Liver (tissue), 9 donors: ENCODE measurements around the gene C16orf92. TPM values are rescaled to one million over a fixed set of nuclear protein-coding genes. Genes with fewer than 3 reads are reported as not detected.

Source experiments
- DNase-seq: peaks from one replicate; pipeline ENCODE4 v3.0.0-alpha.2; 2017; ENCODE audit warnings: low spot score
- H3K27ac ChIP-seq, 2 donors: one replicate each; pipeline ENCODE4 v1.7.0; 2013; ENCODE audit warnings: inconsistent platforms in 2 of 2, low read length in 2 of 2, control low read depth in 1 of 2, low read depth in 1 of 2, mild to moderate bottlenecking in 1 of 2
- H3K27me3 ChIP-seq, 4 donors: one replicate each; pipeline versions ENCODE4 v1.6.1 to v1.7.0; 2013; ENCODE audit warnings: low read length in 3 of 4, inconsistent platforms in 1 of 4, mild to moderate bottlenecking in 1 of 4, moderate library complexity in 1 of 4; ENCODE audit not compliant: control insufficient read depth in 4 of 4, insufficient read depth in 4 of 4
- H3K36me3 ChIP-seq, 4 donors: one replicate each; pipeline versions ENCODE4 v1.6.1 to v1.7.0; 2013; ENCODE audit warnings: low read length in 3 of 4, mild to moderate bottlenecking in 3 of 4, low read depth in 1 of 4, moderate library complexity in 1 of 4; ENCODE audit not compliant: control insufficient read depth in 4 of 4, insufficient read depth in 3 of 4
- H3K4me1 ChIP-seq, 4 donors: one replicate each; pipeline versions ENCODE4 v1.6.1 to v1.7.0; 2013; ENCODE audit warnings: low read length in 3 of 4, mild to moderate bottlenecking in 3 of 4, moderate library complexity in 1 of 4; ENCODE audit not compliant: control insufficient read depth in 4 of 4, insufficient read depth in 4 of 4
- H3K4me3 ChIP-seq, 3 donors: one replicate each; pipeline versions ENCODE4 v1.6.1 to v1.7.0; 2013; ENCODE audit warnings: low read length in 3 of 3, control low read depth in 1 of 3, low read depth in 1 of 3, mild to moderate bottlenecking in 1 of 3
- H3K9ac ChIP-seq, 2 donors: one replicate each; pipeline ENCODE4 v1.7.0; 2013; ENCODE audit warnings: low read length in 2 of 2, mild to moderate bottlenecking in 2 of 2, moderate library complexity in 2 of 2, control low read depth in 1 of 2, low read depth in 1 of 2
- H3K9me3 ChIP-seq, 4 donors: one replicate each; pipeline versions ENCODE4 v1.6.1 to v1.7.0; 2013; ENCODE audit warnings: low read length in 3 of 4; ENCODE audit not compliant: control insufficient read depth in 4 of 4
- EGR1 ChIP-seq, 2 donors: IDR thresholded peaks; 2 replicates each; pipeline ENCODE4 v1.6.1; 2016 to 2018; ENCODE audit warnings: antibody characterized with exemption in 2 of 2, low read depth in 2 of 2
- FOXA2 ChIP-seq: IDR thresholded peaks from 2 replicates; pipeline ENCODE4 v1.6.1; 2016; ENCODE audit warnings: antibody characterized with exemption
- HNF4A ChIP-seq, 2 donors: conservative IDR thresholded peaks; 2 replicates each; pipeline ENCODE4 v1.6.1; 2016; ENCODE audit warnings: antibody characterized with exemption in 2 of 2, mild to moderate bottlenecking in 2 of 2
- JUND ChIP-seq, 2 donors: IDR thresholded peaks; 2 replicates each; pipeline ENCODE4 v1.6.1; 2016; ENCODE audit warnings: antibody characterized with exemption in 2 of 2
- RXRA ChIP-seq, 2 donors: IDR thresholded peaks; 2 replicates each; pipeline ENCODE4 v1.6.1; 2017 to 2018; ENCODE audit warnings: antibody characterized with exemption in 2 of 2, mild to moderate bottlenecking in 1 of 2
- SP1 ChIP-seq: IDR thresholded peaks from 2 replicates; pipeline ENCODE4 v1.6.1; 2018; ENCODE audit warnings: antibody characterized with exemption, mild to moderate bottlenecking
- YY1 ChIP-seq: IDR thresholded peaks from 2 replicates; pipeline ENCODE4 v1.6.1; 2016; ENCODE audit warnings: antibody characterized with exemption, mild to moderate bottlenecking
- ZBTB33 ChIP-seq: IDR thresholded peaks from 2 replicates; pipeline ENCODE4 v1.6.1; 2016; ENCODE audit warnings: antibody characterized with exemption
- WGBS: extraction: QIAGEN DNeasy Blood & Tissue Kit; methylation state at CpG from one replicate; pipeline ENCODE4 v1.1.7; 2013; 5-methylcytosine and 5-hydroxymethylcytosine counted together
- polyA plus RNA-seq, 2 donors: library from polyadenylated mRNA; stranded (reverse) in 1 of 2; unstranded in 1 of 2; fragments of 200-250 nt in 1 of 2; fragments of >200 nt in 1 of 2; fragmentation: Nextera tagmentation in 1 of 2; extraction: Ambion mirVana in 1 of 2; gene quantifications; one replicate each; pipeline versions ENCODE4 v1.2.1 to v1.2.3, GENCODE V29; 2013 to 2015
- total RNA-seq, 2 donors: library from RNA; depleted of rRNA; stranded (reverse); fragments of >200 nt; gene quantifications; one replicate each; pipeline ENCODE4 v1.2.3, GENCODE V29; 2014
- TF ChIP-seq, protein P1 (sequence below): fragments of 150-350 bp; IDR thresholded peaks from 2 replicates; pipeline ENCODE4 v1.5.1; 2017; ENCODE audit warnings: improper control_type of control experiment, low read depth, low read length; ENCODE audit not compliant: missing input control
- TF ChIP-seq, protein P2 (sequence below): IDR thresholded peaks from 2 replicates; pipeline ENCODE4 v1.6.1; 2016; ENCODE audit warnings: antibody characterized with exemption, mild to moderate bottlenecking
- TF ChIP-seq, protein P3 (sequence below): IDR thresholded peaks from 2 replicates; pipeline ENCODE4 v1.6.1; 2016; ENCODE audit warnings: antibody characterized with exemption
- donor health status: healthy.
- donor health status: healthy.
- donor health status: healthy.
- donor health status: healthy.
- donor health status: healthy.

C16orf92 gene
- total and polyA plus RNA-seq, 4 donors = not detected

DNA sequence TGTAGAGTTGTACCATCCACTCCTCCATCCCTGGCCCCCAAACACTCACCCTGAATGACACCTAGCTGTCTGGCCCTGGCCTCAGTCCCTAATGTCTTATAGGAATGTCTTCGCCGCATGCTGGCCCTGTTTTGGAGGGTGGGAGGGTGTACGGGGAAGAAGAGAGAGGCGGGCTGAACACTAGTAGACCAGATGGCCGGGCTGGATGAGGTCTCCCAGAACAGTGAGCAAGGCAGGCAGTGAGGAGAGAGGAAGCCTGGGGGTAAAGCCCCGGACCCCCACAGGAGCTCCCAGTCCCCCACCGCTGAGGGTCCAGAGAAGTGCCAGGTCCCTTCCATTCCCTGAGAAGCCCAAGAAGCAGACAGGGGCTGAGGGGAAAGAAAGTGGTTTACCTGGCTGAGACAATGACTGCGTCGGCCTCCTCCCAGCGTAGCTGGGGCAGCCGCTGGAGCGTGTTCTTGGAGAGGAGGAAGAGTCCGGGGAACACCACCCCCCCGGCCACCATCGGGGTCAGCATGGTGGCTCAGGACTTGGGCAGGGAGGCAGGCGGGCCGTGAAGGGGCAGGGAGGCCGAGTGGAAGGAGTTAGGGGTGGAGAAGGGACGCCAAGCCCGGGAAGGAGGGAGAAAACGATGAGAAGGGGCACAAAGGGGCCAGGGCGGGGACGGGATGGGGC lies 7.2 kb downstream of the C16orf92 start:
- Histone ChIP-seq H3K4me1 (no peaks in the 10 kb centered on the region), H3K27me3 (peaks cover 0 to 3% (median under 1%) of the 10 kb centered on the region in 4 donors), H3K9ac (no peak overlapping the region), H3K4me3 (no peak overlapping the region), H3K36me3 (no peaks in the 10 kb centered on the region), H3K9me3 (no peaks in the 10 kb centered on the region), H3K27ac (no peak overlapping the region)
- no peak for DNase-seq
- 33% methylated on average over 23 of the region's 23 CpGs for WGBS
- no peak for TF ChIP-seq ZBTB33
- TF ChIP-seq HNF4A (conservative IDR thresholded peaks at IDR 0.05) = no peak
- TF ChIP-seq JUND (IDR thresholded peaks at IDR 0.05) = no peak
- TF ChIP-seq, protein P1, sequence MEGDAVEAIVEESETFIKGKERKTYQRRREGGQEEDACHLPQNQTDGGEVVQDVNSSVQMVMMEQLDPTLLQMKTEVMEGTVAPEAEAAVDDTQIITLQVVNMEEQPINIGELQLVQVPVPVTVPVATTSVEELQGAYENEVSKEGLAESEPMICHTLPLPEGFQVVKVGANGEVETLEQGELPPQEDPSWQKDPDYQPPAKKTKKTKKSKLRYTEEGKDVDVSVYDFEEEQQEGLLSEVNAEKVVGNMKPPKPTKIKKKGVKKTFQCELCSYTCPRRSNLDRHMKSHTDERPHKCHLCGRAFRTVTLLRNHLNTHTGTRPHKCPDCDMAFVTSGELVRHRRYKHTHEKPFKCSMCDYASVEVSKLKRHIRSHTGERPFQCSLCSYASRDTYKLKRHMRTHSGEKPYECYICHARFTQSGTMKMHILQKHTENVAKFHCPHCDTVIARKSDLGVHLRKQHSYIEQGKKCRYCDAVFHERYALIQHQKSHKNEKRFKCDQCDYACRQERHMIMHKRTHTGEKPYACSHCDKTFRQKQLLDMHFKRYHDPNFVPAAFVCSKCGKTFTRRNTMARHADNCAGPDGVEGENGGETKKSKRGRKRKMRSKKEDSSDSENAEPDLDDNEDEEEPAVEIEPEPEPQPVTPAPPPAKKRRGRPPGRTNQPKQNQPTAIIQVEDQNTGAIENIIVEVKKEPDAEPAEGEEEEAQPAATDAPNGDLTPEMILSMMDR = no peak
- TF ChIP-seq RXRA (IDR thresholded peaks at IDR 0.05) = no peak
- no peak for TF ChIP-seq SP1
- TF ChIP-seq YY1 = no peak

DNA sequence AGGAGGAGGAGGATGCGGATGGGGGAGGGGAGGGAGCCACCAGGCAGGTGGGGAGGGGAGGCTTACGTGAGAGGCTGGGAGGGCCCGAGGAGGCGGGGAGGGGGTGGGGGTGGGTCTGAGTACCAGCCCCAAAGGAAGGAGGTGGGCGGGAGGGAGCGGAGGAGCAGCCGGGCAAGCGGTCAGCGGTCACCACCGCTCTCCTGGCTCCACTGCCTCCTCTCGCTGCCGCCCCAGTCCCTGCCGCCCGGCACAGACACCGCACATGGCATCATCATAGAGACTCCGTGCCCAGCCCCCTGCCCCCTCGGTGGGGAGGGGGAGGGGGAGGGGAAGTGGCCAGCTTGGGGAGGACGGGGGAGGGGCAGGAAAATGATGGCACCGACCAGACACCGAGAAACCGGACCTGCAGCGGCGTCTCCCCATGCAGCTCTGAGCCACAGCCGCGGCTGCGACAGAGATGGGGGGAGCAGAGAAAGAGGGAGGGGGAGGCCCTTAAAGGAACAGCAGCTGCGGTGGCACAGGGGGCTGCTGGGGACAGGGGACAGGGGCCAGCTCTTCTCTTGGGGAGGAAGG lies 7.9 kb downstream of the C16orf92 start, which contains the start of gene TLCD3B:
Gene TLCD3B (minus strand): TSS at position 431 of the 573 bp plus-strand sequence. CDS start 744 bp downstream, outside the sequence.
- TF ChIP-seq, protein P2, sequence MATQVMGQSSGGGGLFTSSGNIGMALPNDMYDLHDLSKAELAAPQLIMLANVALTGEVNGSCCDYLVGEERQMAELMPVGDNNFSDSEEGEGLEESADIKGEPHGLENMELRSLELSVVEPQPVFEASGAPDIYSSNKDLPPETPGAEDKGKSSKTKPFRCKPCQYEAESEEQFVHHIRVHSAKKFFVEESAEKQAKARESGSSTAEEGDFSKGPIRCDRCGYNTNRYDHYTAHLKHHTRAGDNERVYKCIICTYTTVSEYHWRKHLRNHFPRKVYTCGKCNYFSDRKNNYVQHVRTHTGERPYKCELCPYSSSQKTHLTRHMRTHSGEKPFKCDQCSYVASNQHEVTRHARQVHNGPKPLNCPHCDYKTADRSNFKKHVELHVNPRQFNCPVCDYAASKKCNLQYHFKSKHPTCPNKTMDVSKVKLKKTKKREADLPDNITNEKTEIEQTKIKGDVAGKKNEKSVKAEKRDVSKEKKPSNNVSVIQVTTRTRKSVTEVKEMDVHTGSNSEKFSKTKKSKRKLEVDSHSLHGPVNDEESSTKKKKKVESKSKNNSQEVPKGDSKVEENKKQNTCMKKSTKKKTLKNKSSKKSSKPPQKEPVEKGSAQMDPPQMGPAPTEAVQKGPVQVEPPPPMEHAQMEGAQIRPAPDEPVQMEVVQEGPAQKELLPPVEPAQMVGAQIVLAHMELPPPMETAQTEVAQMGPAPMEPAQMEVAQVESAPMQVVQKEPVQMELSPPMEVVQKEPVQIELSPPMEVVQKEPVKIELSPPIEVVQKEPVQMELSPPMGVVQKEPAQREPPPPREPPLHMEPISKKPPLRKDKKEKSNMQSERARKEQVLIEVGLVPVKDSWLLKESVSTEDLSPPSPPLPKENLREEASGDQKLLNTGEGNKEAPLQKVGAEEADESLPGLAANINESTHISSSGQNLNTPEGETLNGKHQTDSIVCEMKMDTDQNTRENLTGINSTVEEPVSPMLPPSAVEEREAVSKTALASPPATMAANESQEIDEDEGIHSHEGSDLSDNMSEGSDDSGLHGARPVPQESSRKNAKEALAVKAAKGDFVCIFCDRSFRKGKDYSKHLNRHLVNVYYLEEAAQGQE = no peak
- TF ChIP-seq, protein P1 = no peak
- TF ChIP-seq HNF4A (conservative IDR thresholded peaks at IDR 0.05) = no peak
- TF ChIP-seq EGR1 (IDR thresholded peaks at IDR 0.05; ENCODE audit: low read depth in 2 of 2) = no peak
- TF ChIP-seq FOXA2 = no peak
- TF ChIP-seq RXRA (IDR thresholded peaks at IDR 0.05) = no peak
- TF ChIP-seq, protein P3, sequence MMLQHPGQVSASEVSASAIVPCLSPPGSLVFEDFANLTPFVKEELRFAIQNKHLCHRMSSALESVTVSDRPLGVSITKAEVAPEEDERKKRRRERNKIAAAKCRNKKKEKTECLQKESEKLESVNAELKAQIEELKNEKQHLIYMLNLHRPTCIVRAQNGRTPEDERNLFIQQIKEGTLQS = no peak

More for the DNA sequence above, 7.9 kb downstream of the C16orf92 start, which contains the start of gene TLCD3B:
- 4% methylated on average over 27 of the region's 27 CpGs for WGBS
- Histone ChIP-seq H3K4me1 (no peaks in the 10 kb centered on the region), H3K4me3 (no peak within 1 kb of the TSS), H3K9me3 (no peaks in the 10 kb centered on the region), H3K27me3 (peaks cover 0 to 3% (median under 1%) of the 10 kb centered on the region in 4 donors), H3K27ac (no peak within 1 kb of the TSS), H3K36me3 (no peaks in the 10 kb centered on the region), H3K9ac (no peak within 1 kb of the TSS)
- no peak for DNase-seq
